GM23338 (cell line): ENCODE measurements around the gene ROGDI. TPM values are rescaled to one million over a fixed set of nuclear protein-coding genes. Genes with fewer than 3 reads are reported as not detected.

Experiments
- ATAC-seq: fragments of 200-7000 bp; cut with Tn5 transposase; 3 replicates; pipeline ENCODE4 v1.9.1; 2020
- DNase-seq: peaks from one replicate; pipeline ENCODE4 v3.0.0-alpha.2; 2015; ENCODE audit warnings: low spot score
- H2AFZ ChIP-seq: fragments of 200-600 bp; sonication (generic); 2 replicates; pipeline ENCODE4 v1.8.0; 2016; ENCODE audit warnings: antibody characterized with exemption, mild to moderate bottlenecking, moderate library complexity
- H3F3A ChIP-seq: fragments of 200-600 bp; sonication (generic); replicated peaks from 2 replicates; pipeline ENCODE4 v1.8.0; 2017; ENCODE audit warnings: antibody characterized with exemption, mixed run types, low read depth
- H3K27ac ChIP-seq: fragments of 200-600 bp; sonication (generic); 2 replicates; pipeline ENCODE4 v1.6.1; 2016; ENCODE audit warnings: low read depth
- H3K27me3 ChIP-seq: fragments of 200-600 bp; sonication (generic); 2 replicates; pipeline ENCODE4 v1.8.0; 2016; ENCODE audit warnings: mild to moderate bottlenecking, mixed run types, moderate library complexity; ENCODE audit not compliant: insufficient read depth
- H3K36me3 ChIP-seq: fragments of 200-600 bp; sonication (generic); 2 replicates; pipeline ENCODE4 v1.8.0; 2016; ENCODE audit warnings: mild to moderate bottlenecking; ENCODE audit not compliant: insufficient read depth
- H3K4me1 ChIP-seq: fragments of 200-600 bp; sonication (generic); 2 replicates; pipeline ENCODE4 v1.8.0; 2016; ENCODE audit warnings: mild to moderate bottlenecking, moderate library complexity; ENCODE audit not compliant: insufficient read depth
- H3K4me2 ChIP-seq: fragments of 200-600 bp; sonication (generic); 2 replicates; pipeline ENCODE4 v1.7.1; 2017; ENCODE audit warnings: mixed run types
- H3K4me3 ChIP-seq: fragments of 200-600 bp; sonication (generic); 2 replicates; pipeline ENCODE4 v1.6.1; 2016; ENCODE audit warnings: mixed run types
- H3K79me2 ChIP-seq: fragments of 200-600 bp; sonication (generic); replicated peaks from 2 replicates; pipeline ENCODE4 v1.8.0; 2017; ENCODE audit warnings: mild to moderate bottlenecking; ENCODE audit not compliant: insufficient read depth
- H3K9me2 ChIP-seq: fragments of 200-600 bp; sonication (generic); 2 replicates; pipeline ENCODE4 v1.8.0; 2017; ENCODE audit not compliant: insufficient read depth
- H4K20me1 ChIP-seq: fragments of 200-600 bp; sonication (generic); replicated peaks from 2 replicates; pipeline ENCODE4 v1.8.0; 2017; ENCODE audit warnings: mild to moderate bottlenecking; ENCODE audit not compliant: insufficient read depth
- H3K27ac Mint-ChIP-seq: 2 replicates; pipeline ENCODE4 v1.8.0; 2020; ENCODE audit warnings: inconsistent platforms, mild to moderate bottlenecking, moderate library complexity, mixed read lengths
- H3K27me3 Mint-ChIP-seq: 3 replicates; pipeline ENCODE4 v1.8.0; 2022; ENCODE audit warnings: low read depth, mild to moderate bottlenecking, moderate library complexity, mixed read lengths, inconsistent platforms; ENCODE audit not compliant: insufficient read depth, poor library complexity
- H3K36me3 Mint-ChIP-seq: 3 replicates; pipeline ENCODE4 v1.8.0; 2021; ENCODE audit warnings: low read depth, mild to moderate bottlenecking, inconsistent platforms, moderate library complexity, mixed read lengths
- H3K4me1 Mint-ChIP-seq: 3 replicates; pipeline ENCODE4 v1.8.0; 2020; ENCODE audit warnings: mild to moderate bottlenecking, inconsistent platforms, mixed read lengths
- H3K4me3 Mint-ChIP-seq: 3 replicates; pipeline ENCODE4 v1.8.0; 2021; ENCODE audit warnings: moderate library complexity, mild to moderate bottlenecking, inconsistent platforms, mixed read lengths
- H3K9me3 Mint-ChIP-seq: 3 replicates; pipeline ENCODE4 v1.8.0; 2020; ENCODE audit warnings: moderate library complexity, mild to moderate bottlenecking, inconsistent platforms, mixed read lengths
- CREB1 ChIP-seq: fragments of 250-450 bp; sonication (Bioruptor Pico); IDR thresholded peaks from 2 replicates; pipeline ENCODE4 v1.5.0; 2020; ENCODE audit warnings: low read depth, mild to moderate bottlenecking, moderate library complexity
- EZH2 ChIP-seq: fragments of 200-600 bp; sonication (generic); IDR thresholded peaks from one replicate; pipeline ENCODE4 v1.8.0; 2017; ENCODE audit warnings: antibody characterized with exemption, mild to moderate bottlenecking, low read depth; ENCODE audit not compliant: unreplicated experiment
- EZH2phosphoT487 ChIP-seq: fragments of 200-600 bp; sonication (generic); IDR thresholded peaks from one replicate; pipeline ENCODE4 v1.8.1; 2018; ENCODE audit warnings: antibody characterized with exemption; ENCODE audit not compliant: unreplicated experiment
- JUNB ChIP-seq: IDR thresholded peaks from one replicate; pipeline ENCODE4 v1.6.1; 2016; ENCODE audit warnings: antibody characterized with exemption; ENCODE audit not compliant: unreplicated experiment
- NANOG ChIP-seq: IDR thresholded peaks from 2 replicates; pipeline ENCODE4 v1.6.1; 2016; ENCODE audit warnings: antibody characterized with exemption, borderline replicate concordance
- POLR2AphosphoS5 ChIP-seq: IDR thresholded peaks from 2 replicates; pipeline ENCODE4 v1.6.1; 2016; ENCODE audit warnings: antibody characterized with exemption, low read depth
- STAT1 ChIP-seq: IDR thresholded peaks from one replicate; pipeline ENCODE4 v1.6.1; 2016; ENCODE audit warnings: antibody characterized with exemption; ENCODE audit not compliant: unreplicated experiment
- ZNF114 ChIP-seq: fragments of 250-450 bp; sonication (Bioruptor Pico); IDR thresholded peaks from 2 replicates; pipeline ENCODE4 v1.5.0; 2020; ENCODE audit warnings: mild to moderate bottlenecking, moderate library complexity
- ZNF331 ChIP-seq: fragments of 250-450 bp; sonication (Bioruptor Pico); IDR thresholded peaks from 2 replicates; pipeline ENCODE4 v1.5.0; 2020; ENCODE audit warnings: low read depth, mild to moderate bottlenecking, moderate library complexity
- polyA plus RNA-seq: library from polyadenylated mRNA; unstranded; fragments of >200 nt; fragmentation: Nextera tagmentation; extraction: Ambion mirVana; gene quantifications from 2 replicates; pipeline ENCODE4 v1.2.1, GENCODE V29; 2016
- total RNA-seq: library from RNA; depleted of rRNA; stranded (reverse); fragments of >200 nt; shearing (Covaris generic); gene quantifications from 2 replicates; pipeline ENCODE4 v1.2.3, GENCODE V29; 2014
- TF ChIP-seq, protein P1 (sequence below): IDR thresholded peaks from 2 replicates; pipeline ENCODE4 v1.6.1; 2016; ENCODE audit warnings: antibody characterized with exemption
- TF ChIP-seq, protein P2 (sequence below): IDR thresholded peaks from one replicate; pipeline ENCODE4 v1.6.1; 2018; ENCODE audit warnings: antibody characterized with exemption; ENCODE audit not compliant: unreplicated experiment
- TF ChIP-seq, protein P3 (sequence below), 2 experiments: fragments of 200-600 bp in 1 of 2; sonication (generic) in 1 of 2; conservative IDR thresholded peaks; 2 replicates each; pipeline versions ENCODE4 v1.5.1 to v1.6.1; 2016 to 2017; ENCODE audit warnings: antibody characterized with exemption in 2 of 2, low read depth in 2 of 2, mild to moderate bottlenecking in 2 of 2, moderate library complexity in 1 of 2
- TF ChIP-seq, protein P4 (sequence below): fragments of 250-450 bp; sonication (Bioruptor Pico); IDR thresholded peaks from 2 replicates; pipeline ENCODE4 v1.5.0; 2020; ENCODE audit warnings: mild to moderate bottlenecking, moderate library complexity

ROGDI gene
- total and polyA plus RNA-seq, 2 experiments from 2014 or later, result 30.3 to 38.8 TPM

DNA sequence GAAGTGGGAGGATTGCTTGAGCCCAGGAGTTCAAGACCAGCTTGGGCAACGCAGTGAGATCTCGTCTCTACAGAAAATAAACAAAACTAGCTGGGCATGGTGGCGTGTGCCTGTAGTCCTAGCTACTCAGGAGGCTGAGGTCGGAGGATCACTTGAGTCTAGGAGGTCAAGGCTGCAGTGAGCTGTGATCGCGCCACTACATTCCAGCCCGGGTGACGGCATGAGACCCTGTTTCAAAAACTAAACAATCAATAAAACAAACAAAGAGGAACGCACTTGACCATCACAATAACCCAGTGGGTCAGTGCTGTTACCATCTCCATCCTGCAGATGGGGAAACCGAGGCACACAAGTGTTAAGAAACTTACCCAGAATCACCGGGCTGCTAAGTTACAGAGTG lies 49.2 kb downstream of the ROGDI start:
- no peak overlapping the region for H3K4me3 ChIP-seq
- no peaks in the 10 kb centered on the region for H3K79me2 ChIP-seq
- TF ChIP-seq, protein P1, sequence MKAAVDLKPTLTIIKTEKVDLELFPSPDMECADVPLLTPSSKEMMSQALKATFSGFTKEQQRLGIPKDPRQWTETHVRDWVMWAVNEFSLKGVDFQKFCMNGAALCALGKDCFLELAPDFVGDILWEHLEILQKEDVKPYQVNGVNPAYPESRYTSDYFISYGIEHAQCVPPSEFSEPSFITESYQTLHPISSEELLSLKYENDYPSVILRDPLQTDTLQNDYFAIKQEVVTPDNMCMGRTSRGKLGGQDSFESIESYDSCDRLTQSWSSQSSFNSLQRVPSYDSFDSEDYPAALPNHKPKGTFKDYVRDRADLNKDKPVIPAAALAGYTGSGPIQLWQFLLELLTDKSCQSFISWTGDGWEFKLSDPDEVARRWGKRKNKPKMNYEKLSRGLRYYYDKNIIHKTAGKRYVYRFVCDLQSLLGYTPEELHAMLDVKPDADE, result no peak
- no peak for TF ChIP-seq CREB1 (CRISPR knock-in tag)
- no peak for TF ChIP-seq POLR2AphosphoS5
- TF ChIP-seq ZNF331, result no peak
- TF ChIP-seq, protein P2, sequence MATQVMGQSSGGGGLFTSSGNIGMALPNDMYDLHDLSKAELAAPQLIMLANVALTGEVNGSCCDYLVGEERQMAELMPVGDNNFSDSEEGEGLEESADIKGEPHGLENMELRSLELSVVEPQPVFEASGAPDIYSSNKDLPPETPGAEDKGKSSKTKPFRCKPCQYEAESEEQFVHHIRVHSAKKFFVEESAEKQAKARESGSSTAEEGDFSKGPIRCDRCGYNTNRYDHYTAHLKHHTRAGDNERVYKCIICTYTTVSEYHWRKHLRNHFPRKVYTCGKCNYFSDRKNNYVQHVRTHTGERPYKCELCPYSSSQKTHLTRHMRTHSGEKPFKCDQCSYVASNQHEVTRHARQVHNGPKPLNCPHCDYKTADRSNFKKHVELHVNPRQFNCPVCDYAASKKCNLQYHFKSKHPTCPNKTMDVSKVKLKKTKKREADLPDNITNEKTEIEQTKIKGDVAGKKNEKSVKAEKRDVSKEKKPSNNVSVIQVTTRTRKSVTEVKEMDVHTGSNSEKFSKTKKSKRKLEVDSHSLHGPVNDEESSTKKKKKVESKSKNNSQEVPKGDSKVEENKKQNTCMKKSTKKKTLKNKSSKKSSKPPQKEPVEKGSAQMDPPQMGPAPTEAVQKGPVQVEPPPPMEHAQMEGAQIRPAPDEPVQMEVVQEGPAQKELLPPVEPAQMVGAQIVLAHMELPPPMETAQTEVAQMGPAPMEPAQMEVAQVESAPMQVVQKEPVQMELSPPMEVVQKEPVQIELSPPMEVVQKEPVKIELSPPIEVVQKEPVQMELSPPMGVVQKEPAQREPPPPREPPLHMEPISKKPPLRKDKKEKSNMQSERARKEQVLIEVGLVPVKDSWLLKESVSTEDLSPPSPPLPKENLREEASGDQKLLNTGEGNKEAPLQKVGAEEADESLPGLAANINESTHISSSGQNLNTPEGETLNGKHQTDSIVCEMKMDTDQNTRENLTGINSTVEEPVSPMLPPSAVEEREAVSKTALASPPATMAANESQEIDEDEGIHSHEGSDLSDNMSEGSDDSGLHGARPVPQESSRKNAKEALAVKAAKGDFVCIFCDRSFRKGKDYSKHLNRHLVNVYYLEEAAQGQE, result no peak
- no peak for TF ChIP-seq EZH2
- TF ChIP-seq NANOG, result no peak
- TF ChIP-seq, protein P3, sequence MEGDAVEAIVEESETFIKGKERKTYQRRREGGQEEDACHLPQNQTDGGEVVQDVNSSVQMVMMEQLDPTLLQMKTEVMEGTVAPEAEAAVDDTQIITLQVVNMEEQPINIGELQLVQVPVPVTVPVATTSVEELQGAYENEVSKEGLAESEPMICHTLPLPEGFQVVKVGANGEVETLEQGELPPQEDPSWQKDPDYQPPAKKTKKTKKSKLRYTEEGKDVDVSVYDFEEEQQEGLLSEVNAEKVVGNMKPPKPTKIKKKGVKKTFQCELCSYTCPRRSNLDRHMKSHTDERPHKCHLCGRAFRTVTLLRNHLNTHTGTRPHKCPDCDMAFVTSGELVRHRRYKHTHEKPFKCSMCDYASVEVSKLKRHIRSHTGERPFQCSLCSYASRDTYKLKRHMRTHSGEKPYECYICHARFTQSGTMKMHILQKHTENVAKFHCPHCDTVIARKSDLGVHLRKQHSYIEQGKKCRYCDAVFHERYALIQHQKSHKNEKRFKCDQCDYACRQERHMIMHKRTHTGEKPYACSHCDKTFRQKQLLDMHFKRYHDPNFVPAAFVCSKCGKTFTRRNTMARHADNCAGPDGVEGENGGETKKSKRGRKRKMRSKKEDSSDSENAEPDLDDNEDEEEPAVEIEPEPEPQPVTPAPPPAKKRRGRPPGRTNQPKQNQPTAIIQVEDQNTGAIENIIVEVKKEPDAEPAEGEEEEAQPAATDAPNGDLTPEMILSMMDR (conservative IDR thresholded peaks at IDR 0.05; ENCODE audit: low read depth in 2 of 2), result no peak
- no peak for TF ChIP-seq EZH2phosphoT487
- TF ChIP-seq, protein P4, sequence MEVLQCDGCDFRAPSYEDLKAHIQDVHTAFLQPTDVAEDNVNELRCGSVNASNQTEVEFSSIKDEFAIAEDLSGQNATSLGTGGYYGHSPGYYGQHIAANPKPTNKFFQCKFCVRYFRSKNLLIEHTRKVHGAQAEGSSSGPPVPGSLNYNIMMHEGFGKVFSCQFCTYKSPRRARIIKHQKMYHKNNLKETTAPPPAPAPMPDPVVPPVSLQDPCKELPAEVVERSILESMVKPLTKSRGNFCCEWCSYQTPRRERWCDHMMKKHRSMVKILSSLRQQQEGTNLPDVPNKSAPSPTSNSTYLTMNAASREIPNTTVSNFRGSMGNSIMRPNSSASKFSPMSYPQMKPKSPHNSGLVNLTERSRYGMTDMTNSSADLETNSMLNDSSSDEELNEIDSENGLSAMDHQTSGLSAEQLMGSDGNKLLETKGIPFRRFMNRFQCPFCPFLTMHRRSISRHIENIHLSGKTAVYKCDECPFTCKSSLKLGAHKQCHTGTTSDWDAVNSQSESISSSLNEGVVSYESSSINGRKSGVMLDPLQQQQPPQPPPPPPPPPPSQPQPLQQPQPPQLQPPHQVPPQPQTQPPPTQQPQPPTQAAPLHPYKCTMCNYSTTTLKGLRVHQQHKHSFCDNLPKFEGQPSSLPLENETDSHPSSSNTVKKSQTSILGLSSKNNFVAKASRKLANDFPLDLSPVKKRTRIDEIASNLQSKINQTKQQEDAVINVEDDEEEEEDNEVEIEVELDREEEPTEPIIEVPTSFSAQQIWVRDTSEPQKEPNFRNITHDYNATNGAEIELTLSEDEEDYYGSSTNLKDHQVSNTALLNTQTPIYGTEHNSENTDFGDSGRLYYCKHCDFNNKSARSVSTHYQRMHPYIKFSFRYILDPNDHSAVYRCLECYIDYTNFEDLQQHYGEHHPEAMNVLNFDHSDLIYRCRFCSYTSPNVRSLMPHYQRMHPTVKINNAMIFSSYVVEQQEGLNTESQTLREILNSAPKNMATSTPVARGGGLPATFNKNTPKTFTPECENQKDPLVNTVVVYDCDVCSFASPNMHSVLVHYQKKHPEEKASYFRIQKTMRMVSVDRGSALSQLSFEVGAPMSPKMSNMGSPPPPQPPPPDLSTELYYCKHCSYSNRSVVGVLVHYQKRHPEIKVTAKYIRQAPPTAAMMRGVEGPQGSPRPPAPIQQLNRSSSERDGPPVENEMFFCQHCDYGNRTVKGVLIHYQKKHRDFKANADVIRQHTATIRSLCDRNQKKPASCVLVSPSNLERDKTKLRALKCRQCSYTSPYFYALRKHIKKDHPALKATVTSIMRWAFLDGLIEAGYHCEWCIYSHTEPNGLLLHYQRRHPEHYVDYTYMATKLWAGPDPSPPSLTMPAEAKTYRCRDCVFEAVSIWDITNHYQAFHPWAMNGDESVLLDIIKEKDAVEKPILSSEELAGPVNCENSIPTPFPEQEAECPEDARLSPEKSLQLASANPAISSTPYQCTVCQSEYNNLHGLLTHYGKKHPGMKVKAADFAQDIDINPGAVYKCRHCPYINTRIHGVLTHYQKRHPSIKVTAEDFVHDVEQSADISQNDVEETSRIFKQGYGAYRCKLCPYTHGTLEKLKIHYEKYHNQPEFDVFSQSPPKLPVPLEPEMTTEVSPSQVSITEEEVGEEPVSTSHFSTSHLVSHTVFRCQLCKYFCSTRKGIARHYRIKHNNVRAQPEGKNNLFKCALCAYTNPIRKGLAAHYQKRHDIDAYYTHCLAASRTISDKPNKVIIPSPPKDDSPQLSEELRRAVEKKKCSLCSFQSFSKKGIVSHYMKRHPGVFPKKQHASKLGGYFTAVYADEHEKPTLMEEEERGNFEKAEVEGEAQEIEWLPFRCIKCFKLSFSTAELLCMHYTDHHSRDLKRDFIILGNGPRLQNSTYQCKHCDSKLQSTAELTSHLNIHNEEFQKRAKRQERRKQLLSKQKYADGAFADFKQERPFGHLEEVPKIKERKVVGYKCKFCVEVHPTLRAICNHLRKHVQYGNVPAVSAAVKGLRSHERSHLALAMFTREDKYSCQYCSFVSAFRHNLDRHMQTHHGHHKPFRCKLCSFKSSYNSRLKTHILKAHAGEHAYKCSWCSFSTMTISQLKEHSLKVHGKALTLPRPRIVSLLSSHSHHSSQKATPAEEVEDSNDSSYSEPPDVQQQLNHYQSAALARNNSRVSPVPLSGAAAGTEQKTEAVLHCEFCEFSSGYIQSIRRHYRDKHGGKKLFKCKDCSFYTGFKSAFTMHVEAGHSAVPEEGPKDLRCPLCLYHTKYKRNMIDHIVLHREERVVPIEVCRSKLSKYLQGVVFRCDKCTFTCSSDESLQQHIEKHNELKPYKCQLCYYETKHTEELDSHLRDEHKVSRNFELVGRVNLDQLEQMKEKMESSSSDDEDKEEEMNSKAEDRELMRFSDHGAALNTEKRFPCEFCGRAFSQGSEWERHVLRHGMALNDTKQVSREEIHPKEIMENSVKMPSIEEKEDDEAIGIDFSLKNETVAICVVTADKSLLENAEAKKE (CRISPR knock-in tag), result no peak
- no peak for TF ChIP-seq JUNB
- TF ChIP-seq STAT1, result no peak
- no peak for TF ChIP-seq ZNF114 (CRISPR knock-in tag)
- ATAC-seq, result no peak
- peaks cover 53% of the 10 kb centered on the region for H3K36me3 Mint-ChIP-seq
- no peaks in the 10 kb centered on the region for H3K27me3 ChIP-seq
- no peaks in the 10 kb centered on the region for H3F3A ChIP-seq
- H3K4me1 ChIP-seq, result no peaks in the 10 kb centered on the region
- peaks cover 6% of the 10 kb centered on the region; the same call in 2 of the 3 replicates for H3K9me3 Mint-ChIP-seq
- H3K36me3 ChIP-seq, result peaks cover 13% of the 10 kb centered on the region; the same call in 1 of the 2 replicates
- H4K20me1 ChIP-seq, result no peaks in the 10 kb centered on the region; the same call in 1 of the 2 replicates
- H2AFZ ChIP-seq, result no peak overlapping the region
- H3K4me3 Mint-ChIP-seq, result no peak overlapping the region; the same call in 2 of the 3 replicates
- H3K27me3 Mint-ChIP-seq, result no peaks in the 10 kb centered on the region
- no peak for DNase-seq
- no peaks in the 10 kb centered on the region for H3K4me1 Mint-ChIP-seq
- no peak overlapping the region for H3K27ac ChIP-seq
- H3K9me2 ChIP-seq, result no peaks in the 10 kb centered on the region
- no peak overlapping the region for H3K27ac Mint-ChIP-seq
- H3K4me2 ChIP-seq, result no peak overlapping the region
